SK-N-SH (cell line): Measurements from ENCODE around the gene ANAPC2. TPM values are rescaled to one million over a fixed set of nuclear protein-coding genes. Genes with fewer than 3 reads are reported as not detected.

Source experiments
- CTCF ChIA-PET: fragments of 300-600, 350-600 bp; formaldehyde crosslinking; extraction: SDS; loops from one replicate; lab custom pipeline; 2021; lab: Yijun Ruan, JAX
- POLR2A ChIA-PET: fragments of 350-600 bp; sonication (Branson Sonifier 250); formaldehyde crosslinking; extraction: SDS; loops from one replicate; lab custom pipeline; 2020; ENCODE audit warnings: antibody characterized with exemption, inconsistent platforms; lab: Yijun Ruan, JAX
- DNase-seq: peaks from one replicate; pipeline ENCODE4 v3.0.0; 2012
- H2AFZ ChIP-seq: fragments of 200-600 bp; sonication (generic); 2 replicates; pipeline ENCODE4 v1.8.1; 2016; ENCODE audit warnings: antibody characterized with exemption, mild to moderate bottlenecking, low read depth
- H3F3A ChIP-seq: fragments of 200-600 bp; sonication (generic); replicated peaks from 2 replicates; pipeline ENCODE3; 2016; ENCODE audit warnings: antibody characterized with exemption, mild to moderate bottlenecking; ENCODE audit not compliant: insufficient read depth
- H3K27ac ChIP-seq, 2 experiments: fragments of 200-500 bp in 1 of 2; fragments of 200-600 bp in 1 of 2; sonication (Bioruptor generic) in 1 of 2; sonication (generic), shearing (Covaris generic) in 1 of 2; 2 replicates each; pipeline versions ENCODE4 v1.5.1 to v1.6.1; 2014 to 2016; ENCODE audit warnings: low read depth in 2 of 2, inconsistent platforms in 1 of 2, low read length in 1 of 2, mild to moderate bottlenecking in 1 of 2, mixed read lengths in 1 of 2
- H3K27me3 ChIP-seq: fragments of 200-600 bp; sonication (generic), shearing (Covaris generic); 2 replicates; pipeline ENCODE4 v1.6.1; 2016; ENCODE audit warnings: mixed run types; ENCODE audit not compliant: insufficient read depth
- H3K36me3 ChIP-seq, 2 experiments: fragments of 200-500 bp in 1 of 2; fragments of 200-600 bp in 1 of 2; sonication (Bioruptor generic) in 1 of 2; sonication (generic) in 1 of 2; replicated peaks in 1 of 2; 2 replicates each; pipeline versions ENCODE3 to v1.5.1; 2014 to 2016; ENCODE audit warnings: low read length in 1 of 2, mild to moderate bottlenecking in 1 of 2; ENCODE audit not compliant: insufficient read depth in 2 of 2, control insufficient read depth in 1 of 2
- H3K4me1 ChIP-seq, 2 experiments: fragments of 200-500 bp in 1 of 2; fragments of 200-600 bp in 1 of 2; sonication (Bioruptor generic) in 1 of 2; sonication (generic), shearing (Covaris generic) in 1 of 2; 2 replicates each; pipeline versions ENCODE4 v1.5.1 to v1.6.1; 2014 to 2016; ENCODE audit warnings: low read depth in 1 of 2, low read length in 1 of 2, mixed run types in 1 of 2; ENCODE audit not compliant: insufficient read depth in 2 of 2, control insufficient read depth in 1 of 2
- H3K4me2 ChIP-seq: fragments of 200-600 bp; sonication (generic), shearing (Covaris generic); 2 replicates; pipeline ENCODE4 v1.6.1; 2017; ENCODE audit warnings: mixed run types
- H3K4me3 ChIP-seq, 2 experiments: fragments of 200-500 bp in 1 of 2; fragments of 200-600 bp in 1 of 2; sonication (Bioruptor generic) in 1 of 2; sonication (generic), shearing (Covaris generic) in 1 of 2; 2 replicates each; pipeline versions ENCODE4 v1.5.1 to v1.8.1; 2014 to 2016; ENCODE audit warnings: low read depth in 2 of 2, inconsistent platforms in 1 of 2, low read length in 1 of 2, mild to moderate bottlenecking in 1 of 2, mixed read lengths in 1 of 2, moderate library complexity in 1 of 2
- H3K79me2 ChIP-seq: fragments of 200-600 bp; sonication (generic); 2 replicates; pipeline ENCODE4 v1.8.1; 2017; ENCODE audit warnings: mild to moderate bottlenecking; ENCODE audit not compliant: insufficient read depth
- H3K9ac ChIP-seq: fragments of 200-600 bp; sonication (generic); 2 replicates; pipeline ENCODE4 v1.6.1; 2017; ENCODE audit warnings: mixed run types
- H3K9me2 ChIP-seq: fragments of 200-600 bp; sonication (generic); 2 replicates; pipeline ENCODE4 v1.6.1; 2017; ENCODE audit warnings: mixed run types
- H3K9me3 ChIP-seq: fragments of 200-600 bp; sonication (generic); 2 replicates; pipeline ENCODE4 v1.6.1; 2017; ENCODE audit warnings: mixed run types, mild to moderate bottlenecking, moderate library complexity
- H4K20me1 ChIP-seq: fragments of 200-600 bp; sonication (generic); 2 replicates; pipeline ENCODE4 v1.6.1; 2017; ENCODE audit warnings: mild to moderate bottlenecking, mixed run types; ENCODE audit not compliant: insufficient read depth
- EP300 ChIP-seq, 2 experiments: IDR thresholded peaks; 2 replicates each; pipeline versions ENCODE4 v1.4.0 to v1.6.1; 2012; ENCODE audit warnings: borderline replicate concordance in 1 of 2, low read depth in 1 of 2, low read length in 1 of 2
- FOSL2 ChIP-seq: IDR thresholded peaks from 2 replicates; pipeline ENCODE4 v1.4.0; 2012; ENCODE audit warnings: low read depth, mild to moderate bottlenecking, moderate library complexity, borderline replicate concordance
- FOXJ3 ChIP-seq: sonication (generic); formaldehyde crosslinking; IDR thresholded peaks from 2 replicates; pipeline ENCODE4 v1.5.1; 2020; ENCODE audit warnings: mild to moderate bottlenecking, missing genetic modification reagents
- FOXM1 ChIP-seq: IDR thresholded peaks from 2 replicates; pipeline ENCODE4 v1.4.0; 2012; ENCODE audit warnings: low read depth, mild to moderate bottlenecking
- IRF3 ChIP-seq: fragments of 150-350 bp; IDR thresholded peaks from 2 replicates; pipeline ENCODE4 v1.6.1; 2016; ENCODE audit warnings: mild to moderate bottlenecking, low read depth, low read length
- MEF2A ChIP-seq: IDR thresholded peaks from 2 replicates; pipeline ENCODE4 v1.4.0; 2012; ENCODE audit warnings: low read depth, borderline replicate concordance
- NFIC ChIP-seq: IDR thresholded peaks from 2 replicates; pipeline ENCODE4 v1.4.0; 2012; ENCODE audit warnings: borderline replicate concordance
- POLR2AphosphoS5 ChIP-seq: IDR thresholded peaks from 2 replicates; pipeline ENCODE4 v1.6.1; 2012; ENCODE audit warnings: low read depth, low read length
- SIN3A ChIP-seq: IDR thresholded peaks from 2 replicates; pipeline ENCODE4 v1.6.1; 2012; ENCODE audit warnings: low read depth, mild to moderate bottlenecking, low read length, moderate library complexity, borderline replicate concordance
- SMC3 ChIP-seq: IDR thresholded peaks from 2 replicates; pipeline ENCODE4 v1.6.1; 2012; ENCODE audit warnings: low read depth, low read length, improper control_type of control experiment
- TAF1 ChIP-seq: IDR thresholded peaks from 2 replicates; pipeline ENCODE4 v1.6.1; 2012; ENCODE audit warnings: low read depth, mild to moderate bottlenecking, low read length, moderate library complexity, borderline replicate concordance
- ZBTB33 ChIP-seq: IDR thresholded peaks from 2 replicates; pipeline ENCODE4 v1.4.0; 2012; ENCODE audit warnings: low read depth, borderline replicate concordance
- WGBS: methylation state at CpG from one replicate; pipeline ENCODE4 v1.1.6; 2017; ENCODE audit warnings: low lambda C conversion rate; 5-methylcytosine and 5-hydroxymethylcytosine counted together
- polyA plus RNA-seq, 3 experiments: library from polyadenylated mRNA; depleted of rRNA; stranded (reverse); fragments of >200 nt; gene quantifications; 2 replicates each; pipeline ENCODE4 v1.2.3, GENCODE V29; 2012
- TF ChIP-seq, protein P1 (sequence below): fragments of 150-350 bp; IDR thresholded peaks from 2 replicates; pipeline ENCODE4 v1.6.1; 2017; ENCODE audit warnings: antibody characterized with exemption, low read length, low read depth, borderline replicate concordance
- TF ChIP-seq, protein P2 (sequence below): IDR thresholded peaks from 2 replicates; pipeline ENCODE4 v1.4.0; 2012; ENCODE audit warnings: low read depth, borderline replicate concordance

ANAPC2 gene
- polyA plus RNA-seq, 1 of the 3 experiments (the other 2 are of a cell fraction) = 35.1 TPM

- Histone ChIP-seq H3K9me2 (no peaks in the 10 kb centered on the region), H3K4me2 (no peak overlapping the region), H2AFZ (no peak overlapping the region), H3K9me3 (no peaks in the 10 kb centered on the region), H3K9ac (no peak overlapping the region), H3F3A (no peaks in the 10 kb centered on the region), H3K36me3 (peaks cover 0 to 14% of the 10 kb centered on the region in 2 experiments), H3K27me3 (no peaks in the 10 kb centered on the region), H3K27ac (no peak overlapping the region), H4K20me1 (no peaks in the 10 kb centered on the region), H3K79me2 (no peaks in the 10 kb centered on the region), H3K4me1 (0 out of 4 replicates have a peak, but pooled peaks cover 0 to 5% of the 10 kb centered on the region in 2 experiments), H3K4me3 (no peak overlapping the region)
- CTCF ChIA-PET = interaction anchor here (1.9 kb wide), 1 partner anchor 12 kb away, joined by 6 read pairs; the partner anchor contains the start of gene RNF224
- WGBS = 95% methylated on average over 18 of the region's 19 CpGs
- TF ChIP-seq NFIC (no peak), EP300 (IDR thresholded peaks at IDR 0.05; ENCODE audit: borderline replicate concordance in 1 of 2, low read depth in 1 of 2, low read length in 1 of 2) (no peak), POLR2AphosphoS5 (no peak), ZBTB33 (no peak), SIN3A (no peak), FOSL2 (no peak), MEF2A (no peak), SMC3 (no peak), TAF1 (no peak), FOXJ3 (no peak), IRF3 (no peak), FOXM1 (no peak)
- TF ChIP-seq, protein P1, sequence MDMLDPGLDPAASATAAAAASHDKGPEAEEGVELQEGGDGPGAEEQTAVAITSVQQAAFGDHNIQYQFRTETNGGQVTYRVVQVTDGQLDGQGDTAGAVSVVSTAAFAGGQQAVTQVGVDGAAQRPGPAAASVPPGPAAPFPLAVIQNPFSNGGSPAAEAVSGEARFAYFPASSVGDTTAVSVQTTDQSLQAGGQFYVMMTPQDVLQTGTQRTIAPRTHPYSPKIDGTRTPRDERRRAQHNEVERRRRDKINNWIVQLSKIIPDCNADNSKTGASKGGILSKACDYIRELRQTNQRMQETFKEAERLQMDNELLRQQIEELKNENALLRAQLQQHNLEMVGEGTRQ = no peak
- TF ChIP-seq, protein P2, sequence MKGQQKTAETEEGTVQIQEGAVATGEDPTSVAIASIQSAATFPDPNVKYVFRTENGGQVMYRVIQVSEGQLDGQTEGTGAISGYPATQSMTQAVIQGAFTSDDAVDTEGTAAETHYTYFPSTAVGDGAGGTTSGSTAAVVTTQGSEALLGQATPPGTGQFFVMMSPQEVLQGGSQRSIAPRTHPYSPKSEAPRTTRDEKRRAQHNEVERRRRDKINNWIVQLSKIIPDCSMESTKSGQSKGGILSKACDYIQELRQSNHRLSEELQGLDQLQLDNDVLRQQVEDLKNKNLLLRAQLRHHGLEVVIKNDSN = no peak
- POLR2A ChIA-PET = interaction anchor here (1.3 to 1.9 kb wide), 2 partner anchors 14 to 26 kb away, joined by 3 to 6 read pairs; partner anchors contain the start of genes TPRN and TUBB4B
- no peak for DNase-seq
Measured at GRCh38 chr9:137214620-137215019, 26.3 kb upstream of the ANAPC2 start.
